Nephron (organoid): ENCODE measurements around the gene ASTE1.
"Not testable (repeated sequence)": the region's sequence is repeated elsewhere in the genome, so short reads cannot be mapped to it uniquely, and the experiment has no call there.

ENCODE experiments used
- H3K27ac Mint-ChIP-seq, 3 experiments: 2 replicates each; pipeline ENCODE4 v1.8.0; 2020; ENCODE audit warnings: mixed read lengths in 3 of 3, mild to moderate bottlenecking in 2 of 3, moderate library complexity in 1 of 3
- H3K27me3 Mint-ChIP-seq: 2 replicates; pipeline ENCODE4 v1.8.0; 2021; ENCODE audit warnings: low read depth, mild to moderate bottlenecking, moderate library complexity, mixed read lengths
- H3K36me3 Mint-ChIP-seq: 2 replicates; pipeline ENCODE4 v1.8.0; 2020; ENCODE audit warnings: low read depth, mixed read lengths
- H3K4me1 Mint-ChIP-seq: 2 replicates; pipeline ENCODE4 v1.8.0; 2020; ENCODE audit warnings: mixed read lengths
- H3K4me3 Mint-ChIP-seq, 3 experiments: 2 replicates each; pipeline ENCODE4 v1.8.0; 2020; ENCODE audit warnings: mild to moderate bottlenecking in 3 of 3, mixed read lengths in 3 of 3, moderate library complexity in 2 of 3
- H3K9me3 Mint-ChIP-seq: 2 replicates; pipeline ENCODE4 v1.8.0; 2020; ENCODE audit warnings: mixed read lengths
- CTCF ChIP-seq, 3 experiments: fragments of 200-600 bp; sonication (generic); IDR thresholded peaks; one replicate each; pipeline ENCODE4 v1.5.0; 2021; ENCODE audit warnings: antibody characterized with exemption in 3 of 3; ENCODE audit not compliant: unreplicated experiment in 3 of 3

ASTE1 gene

GRCh38 chr3:131053043-131053859 is 26.6 kb upstream of the ASTE1 start:
- peak in 2 of 3 experiments; percentile 21 to 25 for TF ChIP-seq CTCF (IDR thresholded peaks at IDR 0.05; ENCODE audit: unreplicated experiment in 3 of 3)
- Mint-ChIP-seq H3K4me3 (no peak overlapping the region), H3K27ac (no peak overlapping the region), H3K4me1 (no peaks in the 10 kb centered on the region), H3K9me3 (no peaks in the 10 kb centered on the region), H3K27me3 (no peaks in the 10 kb centered on the region), H3K36me3 (peaks cover 5% of the 10 kb centered on the region)

GRCh38 chr3:131050001-131050400 is 23.4 kb upstream of the ASTE1 start:
- no peaks in the 10 kb centered on the region for H3K27me3 Mint-ChIP-seq
- no peak overlapping the region for H3K27ac Mint-ChIP-seq
- H3K9me3 Mint-ChIP-seq: peaks cover 11% of the 10 kb centered on the region
- H3K36me3 Mint-ChIP-seq: peaks cover 5% of the 10 kb centered on the region
- H3K4me3 Mint-ChIP-seq: no peak overlapping the region
- no peaks in the 10 kb centered on the region for H3K4me1 Mint-ChIP-seq
- TF ChIP-seq CTCF (IDR thresholded peaks at IDR 0.05; ENCODE audit: unreplicated experiment in 3 of 3): no peak

GRCh38 chr3:131048030-131048429 is 21.4 kb upstream of the ASTE1 start:
- Mint-ChIP-seq H3K36me3 (peaks cover 13% of the 10 kb centered on the region), H3K9me3 (peaks cover 27% of the 10 kb centered on the region), H3K4me1 (no peaks in the 10 kb centered on the region), H3K27me3 (no peaks in the 10 kb centered on the region), H3K27ac (peak overlapping the region in 1 of 3 experiments; percentile 77), H3K4me3 (no peak overlapping the region)
- no peak for TF ChIP-seq CTCF (IDR thresholded peaks at IDR 0.05; ENCODE audit: unreplicated experiment in 3 of 3)

DNA sequence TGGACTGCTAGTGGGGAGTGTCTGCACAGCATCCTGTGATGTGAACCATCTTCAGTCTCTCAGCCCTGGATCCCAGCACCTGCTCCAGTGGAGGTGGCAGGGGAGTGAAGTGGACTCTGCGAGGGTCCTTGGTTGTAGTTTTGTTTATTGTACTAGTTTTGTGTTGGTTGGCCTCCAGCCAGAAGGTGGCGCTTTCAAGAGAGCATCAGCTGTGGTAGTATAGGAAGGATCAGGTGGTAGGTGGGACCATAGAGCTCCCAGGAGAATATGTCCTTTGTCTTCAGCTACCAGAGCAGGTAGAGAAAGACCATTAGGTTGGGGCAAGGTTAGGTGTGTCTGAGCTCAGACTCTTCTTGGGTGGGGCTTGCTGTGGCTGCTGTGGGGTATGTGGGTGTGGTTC is 21.0 kb upstream of the ASTE1 start:
- H3K27ac Mint-ChIP-seq: peak overlapping the region in 1 of 3 experiments; percentile 77
- no peaks in the 10 kb centered on the region for H3K27me3 Mint-ChIP-seq
- TF ChIP-seq CTCF (IDR thresholded peaks at IDR 0.05; ENCODE audit: unreplicated experiment in 3 of 3): no peak
- H3K4me1 Mint-ChIP-seq: no peaks in the 10 kb centered on the region
- peaks cover 13% of the 10 kb centered on the region for H3K36me3 Mint-ChIP-seq
- no peak overlapping the region for H3K4me3 Mint-ChIP-seq
- H3K9me3 Mint-ChIP-seq: peaks cover 27% of the 10 kb centered on the region

GRCh38 chr3:131042271-131042985 is 15.8 kb upstream of the ASTE1 start:
- not testable (repeated sequence) for H3K27me3 Mint-ChIP-seq, H3K4me1 Mint-ChIP-seq, H3K4me3 Mint-ChIP-seq, H3K27ac Mint-ChIP-seq
- Mint-ChIP-seq H3K36me3 (peaks cover 26% of the 10 kb centered on the region), H3K9me3 (peaks cover 33% of the 10 kb centered on the region)

GRCh38 chr3:131038326-131038725 is 11.7 kb upstream of the ASTE1 start:
- peaks cover 7% of the 10 kb centered on the region for H3K9me3 Mint-ChIP-seq
- no peak overlapping the region for H3K27ac Mint-ChIP-seq
- no peak for TF ChIP-seq CTCF (IDR thresholded peaks at IDR 0.05; ENCODE audit: unreplicated experiment in 3 of 3)
- peaks cover 24% of the 10 kb centered on the region for H3K36me3 Mint-ChIP-seq
- no peak overlapping the region for H3K4me3 Mint-ChIP-seq
- no peaks in the 10 kb centered on the region for H3K27me3 Mint-ChIP-seq
- no peaks in the 10 kb centered on the region for H3K4me1 Mint-ChIP-seq
